ENCODE data around the gene GRK2.
"Not testable (repeated sequence)": the region's sequence is repeated elsewhere in the genome, so short reads cannot be mapped to it uniquely, and the experiment has no call there.

GRK2 gene

GRCh38 chr11:67312187-67313021, 46.1 kb downstream of the GRK2 start:
- no peak overlapping the region for H3K9ac ChIP-seq (ENCODE audit: low read depth, low read length)
- H3K27me3 ChIP-seq (ENCODE audit: insufficient read depth, low read length), result no peaks in the 10 kb centered on the region
- H3K27ac ChIP-seq (ENCODE audit: low read depth, low read length), result no peak overlapping the region
- H3K36me3 ChIP-seq (ENCODE audit: insufficient read depth, low read length), result 0 out of 2 replicates have a peak, but pooled peaks cover 4% of the 10 kb centered on the region
- no peaks in the 10 kb centered on the region for H3K4me1 ChIP-seq (ENCODE audit: insufficient read depth, low read length)
- no peaks in the 10 kb centered on the region for H3K9me3 ChIP-seq (ENCODE audit: insufficient read depth, low read depth, low read length)
- WGBS, result 89% methylated on average over 22 of the region's 22 CpGs
- H3K4me3 ChIP-seq (ENCODE audit: low read length), result no peak overlapping the region

GRCh38 chr11:67313125-67313890, 47.0 kb downstream of the GRK2 start:
- no peak overlapping the region for H3K4me3 ChIP-seq (ENCODE audit: low read length)
- WGBS, result 91% methylated on average over 11 of the region's 11 CpGs
- no peaks in the 10 kb centered on the region for H3K4me1 ChIP-seq (ENCODE audit: insufficient read depth, low read length)
- no peaks in the 10 kb centered on the region for H3K9me3 ChIP-seq (ENCODE audit: insufficient read depth, low read depth, low read length)
- H3K36me3 ChIP-seq (ENCODE audit: insufficient read depth, low read length), result 0 out of 2 replicates have a peak, but pooled peaks cover 4% of the 10 kb centered on the region
- H3K9ac ChIP-seq (ENCODE audit: low read depth, low read length), result no peak overlapping the region
- H3K27ac ChIP-seq (ENCODE audit: low read depth, low read length), result no peak overlapping the region
- peaks cover 6% of the 10 kb centered on the region for H3K27me3 ChIP-seq (ENCODE audit: insufficient read depth, low read length)

- H3K9ac ChIP-seq (ENCODE audit: low read depth, low read length), result no peak overlapping the region
- H3K4me1 ChIP-seq (ENCODE audit: insufficient read depth, low read length), result no peaks in the 10 kb centered on the region
- no peak overlapping the region for H3K4me3 ChIP-seq (ENCODE audit: low read length)
- WGBS, result 92% methylated on average over 2 of the region's 2 CpGs
- no peak overlapping the region for H3K27ac ChIP-seq (ENCODE audit: low read depth, low read length)
- H3K36me3 ChIP-seq (ENCODE audit: insufficient read depth, low read length), result 0 out of 2 replicates have a peak, but pooled peaks cover 4% of the 10 kb centered on the region
- H3K27me3 ChIP-seq (ENCODE audit: insufficient read depth, low read length), result peaks cover 15% of the 10 kb centered on the region
- H3K9me3 ChIP-seq (ENCODE audit: insufficient read depth, low read depth, low read length), result no peaks in the 10 kb centered on the region
Measured at GRCh38 chr11:67314218-67314617, 47.9 kb downstream of the GRK2 start.

GRCh38 chr11:67315325-67315909, 49.1 kb downstream of the GRK2 start:
- no peaks in the 10 kb centered on the region for H3K4me1 ChIP-seq (ENCODE audit: insufficient read depth, low read length)
- H3K27me3 ChIP-seq (ENCODE audit: insufficient read depth, low read length), result peaks cover 26% of the 10 kb centered on the region
- no peaks in the 10 kb centered on the region for H3K36me3 ChIP-seq (ENCODE audit: insufficient read depth, low read length)
- H3K27ac ChIP-seq (ENCODE audit: low read depth, low read length), result no peak overlapping the region
- no peaks in the 10 kb centered on the region for H3K9me3 ChIP-seq (ENCODE audit: insufficient read depth, low read depth, low read length)
- no peak overlapping the region for H3K9ac ChIP-seq (ENCODE audit: low read depth, low read length)
- WGBS, result 89% methylated on average over 9 of the region's 9 CpGs
- no peak overlapping the region for H3K4me3 ChIP-seq (ENCODE audit: low read length)

- peak overlapping the region; percentile 58 for H3K27ac ChIP-seq (ENCODE audit: low read depth, low read length)
- peak overlapping the region; percentile 52 for H3K9ac ChIP-seq (ENCODE audit: low read depth, low read length)
- 2% methylated on average over 10 of the region's 10 CpGs for WGBS
Measured at GRCh38 chr11:67316882-67317204, 50.6 kb downstream of the GRK2 start.

GRCh38 chr11:67317205-67317887, 51.1 kb downstream of the GRK2 start:
- Histone ChIP-seq H3K9me3 (ENCODE audit: insufficient read depth, low read depth, low read length) (no peaks in the 10 kb centered on the region), H3K4me3 (ENCODE audit: low read length) (peak overlapping the region; percentile 68), H3K36me3 (ENCODE audit: insufficient read depth, low read length) (no peaks in the 10 kb centered on the region), H3K27ac (ENCODE audit: low read depth, low read length) (peak overlapping the region; percentile 58), H3K27me3 (ENCODE audit: insufficient read depth, low read length) (peaks cover 32% of the 10 kb centered on the region), H3K9ac (ENCODE audit: low read depth, low read length) (peak overlapping the region; percentile 52), H3K4me1 (ENCODE audit: insufficient read depth, low read length) (no peaks in the 10 kb centered on the region)
- under 1% methylated on average over 55 of the region's 55 CpGs for WGBS

More at GRCh38 chr11:67316882-67317204, 50.6 kb downstream of the GRK2 start:
- Histone ChIP-seq H3K36me3 (ENCODE audit: insufficient read depth, low read length) (no peaks in the 10 kb centered on the region), H3K4me3 (ENCODE audit: low read length) (peak overlapping the region; percentile 68), H3K27me3 (ENCODE audit: insufficient read depth, low read length) (peaks cover 32% of the 10 kb centered on the region), H3K9me3 (ENCODE audit: insufficient read depth, low read depth, low read length) (no peaks in the 10 kb centered on the region), H3K4me1 (ENCODE audit: insufficient read depth, low read length) (no peaks in the 10 kb centered on the region)

- Histone ChIP-seq H3K27me3 (ENCODE audit: insufficient read depth, low read length) (peaks cover 32% of the 10 kb centered on the region), H3K27ac (ENCODE audit: low read depth, low read length) (no peak overlapping the region), H3K4me3 (ENCODE audit: low read length) (peak overlapping the region; percentile 68), H3K36me3 (ENCODE audit: insufficient read depth, low read length) (no peaks in the 10 kb centered on the region), H3K9ac (ENCODE audit: low read depth, low read length) (0 out of 2 replicates have a peak overlapping the region, but pooled peaks have one; percentile 10), H3K9me3 (ENCODE audit: insufficient read depth, low read depth, low read length) (no peaks in the 10 kb centered on the region), H3K4me1 (ENCODE audit: insufficient read depth, low read length) (no peaks in the 10 kb centered on the region)
- WGBS, result 4% methylated on average over 53 of the region's 53 CpGs
Measured at GRCh38 chr11:67317888-67318555, 51.7 kb downstream of the GRK2 start.

- H3K4me1 ChIP-seq (ENCODE audit: insufficient read depth, low read length); H3K36me3 ChIP-seq (ENCODE audit: insufficient read depth, low read length); H3K27ac ChIP-seq (ENCODE audit: low read depth, low read length); H3K9me3 ChIP-seq (ENCODE audit: insufficient read depth, low read depth, low read length); H3K4me3 ChIP-seq (ENCODE audit: low read length); H3K9ac ChIP-seq (ENCODE audit: low read depth, low read length): not testable (repeated sequence)
- WGBS, result 91% methylated on average over 12 of the region's 12 CpGs
- peaks cover 32% of the 10 kb centered on the region for H3K27me3 ChIP-seq (ENCODE audit: insufficient read depth, low read length)
Measured at GRCh38 chr11:67318876-67319275, 52.6 kb downstream of the GRK2 start.

GRCh38 chr11:67320011-67320410, 53.7 kb downstream of the GRK2 start:
- no peak overlapping the region for H3K27ac ChIP-seq (ENCODE audit: low read depth, low read length)
- no peaks in the 10 kb centered on the region for H3K36me3 ChIP-seq (ENCODE audit: insufficient read depth, low read length)
- H3K4me1 ChIP-seq (ENCODE audit: insufficient read depth, low read length), result no peaks in the 10 kb centered on the region
- H3K27me3 ChIP-seq (ENCODE audit: insufficient read depth, low read length), result peaks cover 32% of the 10 kb centered on the region
- WGBS, result 83% methylated on average over 3 of the region's 3 CpGs
- no peak overlapping the region for H3K9ac ChIP-seq (ENCODE audit: low read depth, low read length)
- no peaks in the 10 kb centered on the region for H3K9me3 ChIP-seq (ENCODE audit: insufficient read depth, low read depth, low read length)
- H3K4me3 ChIP-seq (ENCODE audit: low read length), result no peak overlapping the region

- no peaks in the 10 kb centered on the region for H3K4me1 ChIP-seq (ENCODE audit: insufficient read depth, low read length)
- H3K9ac ChIP-seq (ENCODE audit: low read depth, low read length), result no peak overlapping the region
- no peak overlapping the region for H3K27ac ChIP-seq (ENCODE audit: low read depth, low read length)
- peaks cover 32% of the 10 kb centered on the region for H3K27me3 ChIP-seq (ENCODE audit: insufficient read depth, low read length)
- no peaks in the 10 kb centered on the region for H3K36me3 ChIP-seq (ENCODE audit: insufficient read depth, low read length)
- H3K4me3 ChIP-seq (ENCODE audit: low read length), result no peak overlapping the region
- 94% methylated on average over 2 of the region's 2 CpGs for WGBS
- no peaks in the 10 kb centered on the region for H3K9me3 ChIP-seq (ENCODE audit: insufficient read depth, low read depth, low read length)
Measured at GRCh38 chr11:67320691-67321090, 54.4 kb downstream of the GRK2 start.

Measured in HUES64 (cell line).